K562 (cell line): ENCODE measurements around the gene CLEC3A. TPM values are rescaled to one million over a fixed set of nuclear protein-coding genes. Genes with fewer than 3 reads are reported as not detected.

ENCODE experiments used
- ATAC-seq: fragments of 200-7000 bp; cut with Tn5 transposase; 3 replicates; pipeline ENCODE4 v1.9.1; 2020; ENCODE audit warnings: moderate library complexity
- BruUV-seq: library from RNA; stranded (reverse); fragments of 400-500 nt; replicated peaks from 2 replicates; lab custom pipeline; 2021; lab: Mats Ljungman, UMichigan
- CTCF ChIA-PET: fragments of 300-600 bp; formaldehyde crosslinking; extraction: SDS; loops from one replicate; lab custom pipeline; 2021; ENCODE audit warnings: low intra/inter-chr PET ratio; lab: Yijun Ruan, JAX
- POLR2A ChIA-PET: fragments of 300-600, 350-650 bp; sonication (Branson Sonifier 250); formaldehyde crosslinking; extraction: SDS; loops from one replicate; lab custom pipeline; 2021; ENCODE audit warnings: antibody characterized with exemption, inconsistent platforms; lab: Yijun Ruan, JAX
- DNase-seq, 4 experiments: peaks; one replicate each; pipeline versions ENCODE4 v3.0.0 to v3.0.0-alpha.2; 2011 to 2018; ENCODE audit warnings: low spot score in 3 of 4, mixed read lengths in 3 of 4; ENCODE audit errors: extremely low read depth in 1 of 4
- FAIRE-seq: peaks from 2 replicates; lab custom pipeline; 2011; peaks lifted over from hg19 to GRCh38; lab: Jason Lieb, UNC
- H2AFZ ChIP-seq: 2 replicates; pipeline ENCODE4 v1.6.0; 2011; ENCODE audit warnings: low read depth, low read length, control low read depth, inconsistent platforms
- H3K27ac ChIP-seq: fragments of 200-600 bp; 3 replicates; pipeline ENCODE4 v1.8.0; 2011; ENCODE audit warnings: low read depth, mild to moderate bottlenecking, control low read depth, inconsistent platforms, low read length, moderate library complexity, mixed read lengths; ENCODE audit errors: extremely low read depth
- H3K27me3 ChIP-seq, 2 experiments: fragments of 300-600 bp in 1 of 2; 2 replicates in 1 of 2; 3 replicates in 1 of 2; pipeline versions ENCODE4 v1.6.0 to v1.8.0; 2011; ENCODE audit warnings: inconsistent platforms in 2 of 2, low read length in 2 of 2, mild to moderate bottlenecking in 1 of 2, mixed read lengths in 1 of 2, moderate library complexity in 1 of 2; ENCODE audit not compliant: control insufficient read depth in 2 of 2, insufficient read depth in 2 of 2
- H3K36me3 ChIP-seq: fragments of 300-600 bp; 3 replicates; pipeline ENCODE4 v1.8.0; 2011; ENCODE audit warnings: mild to moderate bottlenecking, low read length, inconsistent platforms; ENCODE audit not compliant: control insufficient read depth, insufficient read depth
- H3K4me1 ChIP-seq, 2 experiments: fragments of 200-600 bp in 1 of 2; replicated peaks in 1 of 2; 2 replicates in 1 of 2; 3 replicates in 1 of 2; pipeline versions ENCODE4 v1.5.1 to v1.8.0; 2011; ENCODE audit warnings: inconsistent platforms in 2 of 2, low read length in 2 of 2, mild to moderate bottlenecking in 1 of 2, mixed read lengths in 1 of 2, moderate library complexity in 1 of 2; ENCODE audit not compliant: control insufficient read depth in 2 of 2, insufficient read depth in 2 of 2
- H3K4me2 ChIP-seq: 2 replicates; pipeline ENCODE4 v1.6.1; 2011; ENCODE audit warnings: low read length, control low read depth, inconsistent platforms, mixed read lengths; ENCODE audit not compliant: insufficient read depth
- H3K4me3 ChIP-seq: fragments of 200-600 bp; sonication (generic), shearing (Covaris generic); 2 replicates; pipeline ENCODE4 v1.5.1; 2016; ENCODE audit warnings: control low read depth, inconsistent platforms
- H3K79me2 ChIP-seq: fragments of 200-600 bp; 3 replicates; pipeline ENCODE4 v1.8.0; 2011; ENCODE audit warnings: low read length, inconsistent platforms; ENCODE audit not compliant: control insufficient read depth, insufficient read depth
- H3K9ac ChIP-seq, 2 experiments: 2 replicates each; pipeline versions ENCODE4 v1.6.0 to v1.6.1; 2011; ENCODE audit warnings: low read depth in 2 of 2, low read length in 2 of 2, control low read depth in 1 of 2, inconsistent platforms in 1 of 2, mild to moderate bottlenecking in 1 of 2, mixed read lengths in 1 of 2; ENCODE audit not compliant: insufficient read depth in 1 of 2
- H3K9me1 ChIP-seq: one replicate; pipeline ENCODE4 v1.6.0; 2011; ENCODE audit warnings: inconsistent platforms, mild to moderate bottlenecking, low read length, moderate library complexity; ENCODE audit not compliant: control insufficient read depth, insufficient read depth
- H3K9me3 ChIP-seq: replicated peaks from 2 replicates; pipeline ENCODE4 v1.5.1; 2011; ENCODE audit warnings: low read depth, low read length, inconsistent platforms; ENCODE audit not compliant: control insufficient read depth, insufficient read depth
- H4K20me1 ChIP-seq: replicated peaks from 2 replicates; pipeline ENCODE4 v1.6.1; 2011; ENCODE audit warnings: low read length, inconsistent platforms, mixed read lengths; ENCODE audit not compliant: control insufficient read depth, insufficient read depth
- BRD9 ChIP-seq: fragments of 450-650 bp; IDR thresholded peaks from 2 replicates; pipeline ENCODE4 v1.6.1; 2018; ENCODE audit warnings: low read depth; ENCODE audit not compliant: partially characterized antibody
- CCAR2 ChIP-seq: fragments of 200-400 bp; formaldehyde crosslinking; IDR thresholded peaks from 2 replicates; pipeline ENCODE4 v1.6.1; 2017; ENCODE audit warnings: mild to moderate bottlenecking, low read depth, low read length
- CLOCK ChIP-seq: fragments of 250-450 bp; sonication (Bioruptor Pico); IDR thresholded peaks from 2 replicates; pipeline ENCODE4 v1.4.0; 2020; ENCODE audit warnings: mild to moderate bottlenecking, moderate library complexity, borderline replicate concordance
- ERF ChIP-seq: fragments of 450-650 bp; formaldehyde crosslinking; IDR thresholded peaks from 2 replicates; pipeline ENCODE4 v1.4.0; 2020; ENCODE audit warnings: mild to moderate bottlenecking, mixed read lengths
- EZH2 ChIP-seq: IDR thresholded peaks from 2 replicates; pipeline ENCODE4 v1.6.1; 2012; ENCODE audit warnings: low read depth, mild to moderate bottlenecking, inconsistent platforms, low read length, borderline replicate concordance
- FOXJ3 ChIP-seq: sonication (generic); formaldehyde crosslinking; IDR thresholded peaks from 2 replicates; pipeline ENCODE4 v1.4.0; 2020; ENCODE audit warnings: mild to moderate bottlenecking, missing genetic modification reagents
- HINFP ChIP-seq: fragments of 450-650 bp; conservative IDR thresholded peaks from 2 replicates; pipeline ENCODE4 v1.6.1; 2016; ENCODE audit warnings: missing genetic modification characterization, low read depth, mild to moderate bottlenecking, control low read depth, missing compliant biosample characterization
- HMG20B ChIP-seq: fragments of 250-450 bp; sonication (Bioruptor Pico); IDR thresholded peaks from 2 replicates; pipeline ENCODE4 v1.5.0; 2021; ENCODE audit warnings: mild to moderate bottlenecking
- MYC ChIP-seq, 2 experiments: fragments of 250-450 bp in 1 of 2; sonication (Bioruptor Pico) in 1 of 2; IDR thresholded peaks; 2 replicates each; pipeline versions ENCODE4 v1.5.1 to v1.6.1; 2012 to 2021; ENCODE audit warnings: low read depth in 2 of 2, borderline replicate concordance in 1 of 2, improper control_type of control experiment in 1 of 2, low read length in 1 of 2, mild to moderate bottlenecking in 1 of 2, moderate library complexity in 1 of 2
- NONO ChIP-seq, 2 experiments: fragments of 200-400 bp in 1 of 2; fragments of 450-650 bp in 1 of 2; formaldehyde crosslinking in 1 of 2; IDR thresholded peaks; 2 replicates each; pipeline ENCODE4 v1.6.1; 2017; ENCODE audit warnings: low read depth in 2 of 2, mild to moderate bottlenecking in 2 of 2, moderate library complexity in 2 of 2, low read length in 1 of 2
- RFX5 ChIP-seq: IDR thresholded peaks from 2 replicates; pipeline ENCODE4 v1.6.1; 2011; ENCODE audit warnings: low read depth, mild to moderate bottlenecking, improper control_type of control experiment, low read length
- SREBF1 ChIP-seq: fragments of 150-350 bp; IDR thresholded peaks from 2 replicates; pipeline ENCODE4 v1.6.1; 2014; ENCODE audit warnings: antibody characterized with exemption, low read depth, low read length, borderline replicate concordance
- TCF15 ChIP-seq: fragments of 250-450 bp; sonication (Bioruptor Pico); IDR thresholded peaks from 2 replicates; pipeline ENCODE4 v1.8.0; 2022; ENCODE audit warnings: moderate library complexity, mild to moderate bottlenecking, inconsistent platforms
- TCFL5 ChIP-seq: fragments of 250-450 bp; sonication (Bioruptor Pico); conservative IDR thresholded peaks from 2 replicates; pipeline ENCODE4 v1.6.1; 2021; ENCODE audit warnings: mild to moderate bottlenecking, moderate library complexity, matching md5 sums
- WGBS: fragments of 100-300 bp; shearing (Covaris generic); methylation state at CpG from one replicate; pipeline ENCODE4 v1.1.6; 2016; ENCODE audit warnings: low coverage, mixed read lengths; ENCODE audit not compliant: insufficient coverage; ENCODE audit errors: missing lambda C conversion rate; 5-methylcytosine and 5-hydroxymethylcytosine counted together
- in situ Hi-C: fragments of 300-500 bp; cut with MboI; formaldehyde crosslinking; loops from 4 replicates; pipeline ENCODE4 v1.15.0; 2018; ENCODE audit warnings: inconsistent platforms, mixed read lengths
- intact Hi-C: fragments of 100-400 bp; cut with micrococcal nuclease; formaldehyde crosslinking; loops from 2 replicates; pipeline ENCODE4 v1.14.2; 2022
- polyA plus RNA-seq, 8 experiments: library from polyadenylated mRNA; depleted of rRNA in 4 of 8; stranded (reverse) in 5 of 8; unstranded in 3 of 8; fragments of >200 nt; fragmentation: Nextera tagmentation in 2 of 8; fragmentation: Illumina TruSeq in 1 of 8; extraction: Ambion mirVana in 2 of 8; extraction: Trizol in 1 of 8; gene quantifications; 2 replicates each; pipeline versions ENCODE4 v1.2.1 to v1.2.3, GENCODE V29; 2011 to 2014; ENCODE audit warnings: inconsistent platforms in 1 of 8, missing spikeins in 1 of 8
- total RNA-seq, 7 experiments: library from RNA; depleted of rRNA in 6 of 7; stranded (reverse); fragments of >200 nt in 6 of 7; fragmentation: Illumina TruSeq in 2 of 7; extraction: Trizol in 2 of 7; gene quantifications; 2 replicates each; pipeline versions ENCODE4 v1.2.1 to v1.2.3, GENCODE V29; 2011 to 2021; ENCODE audit warnings: low replicate concordance in 1 of 7
- TF ChIP-seq, protein P1 (sequence below): fragments of 450-650 bp; IDR thresholded peaks from 2 replicates; pipeline ENCODE4 v1.6.1; 2016; ENCODE audit warnings: low read depth, mild to moderate bottlenecking, moderate library complexity
- TF ChIP-seq, protein P2 (sequence below): fragments of 450-650 bp; IDR thresholded peaks from 2 replicates; pipeline ENCODE4 v1.6.1; 2014; ENCODE audit warnings: low read depth, mild to moderate bottlenecking, moderate library complexity, borderline replicate concordance

Gene CLEC3A
- total and polyA plus RNA-seq, 9 of the 15 experiments (the other 6 are each of a cell fraction or from before 2014, with no cell fraction given) = not detected

- no peak for FAIRE-seq
- whole genome bisulfite sequencing = 0% methylated on average over 3 of the region's 3 CpGs
- intact Hi-C loops = no loop called here
- TF ChIP-seq CLOCK (CRISPR knock-in tag) (no peak), RFX5 (no peak), TCF15 (CRISPR knock-in tag) (no peak), ERF (CRISPR knock-in tag) (no peak), MYC (IDR thresholded peaks at IDR 0.05; ENCODE audit: low read depth, low read length) (no peak), MYC (CRISPR knock-in tag; IDR thresholded peaks at IDR 0.05; ENCODE audit: borderline replicate concordance, low read depth) (no peak), FOXJ3 (CRISPR knock-in tag) (no peak), TCFL5 (CRISPR knock-in tag) (no peak), EZH2 (no peak), HMG20B (CRISPR knock-in tag) (no peak), NONO (IDR thresholded peaks at IDR 0.05; ENCODE audit: low read depth in 2 of 2, low read length in 1 of 2) (no peak), BRD9 (no peak), SREBF1 (no peak), HINFP (tag) (no peak), CCAR2 (no peak)
- TF ChIP-seq, protein P1, sequence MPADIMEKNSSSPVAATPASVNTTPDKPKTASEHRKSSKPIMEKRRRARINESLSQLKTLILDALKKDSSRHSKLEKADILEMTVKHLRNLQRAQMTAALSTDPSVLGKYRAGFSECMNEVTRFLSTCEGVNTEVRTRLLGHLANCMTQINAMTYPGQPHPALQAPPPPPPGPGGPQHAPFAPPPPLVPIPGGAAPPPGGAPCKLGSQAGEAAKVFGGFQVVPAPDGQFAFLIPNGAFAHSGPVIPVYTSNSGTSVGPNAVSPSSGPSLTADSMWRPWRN = no peak
- TF ChIP-seq, protein P2, sequence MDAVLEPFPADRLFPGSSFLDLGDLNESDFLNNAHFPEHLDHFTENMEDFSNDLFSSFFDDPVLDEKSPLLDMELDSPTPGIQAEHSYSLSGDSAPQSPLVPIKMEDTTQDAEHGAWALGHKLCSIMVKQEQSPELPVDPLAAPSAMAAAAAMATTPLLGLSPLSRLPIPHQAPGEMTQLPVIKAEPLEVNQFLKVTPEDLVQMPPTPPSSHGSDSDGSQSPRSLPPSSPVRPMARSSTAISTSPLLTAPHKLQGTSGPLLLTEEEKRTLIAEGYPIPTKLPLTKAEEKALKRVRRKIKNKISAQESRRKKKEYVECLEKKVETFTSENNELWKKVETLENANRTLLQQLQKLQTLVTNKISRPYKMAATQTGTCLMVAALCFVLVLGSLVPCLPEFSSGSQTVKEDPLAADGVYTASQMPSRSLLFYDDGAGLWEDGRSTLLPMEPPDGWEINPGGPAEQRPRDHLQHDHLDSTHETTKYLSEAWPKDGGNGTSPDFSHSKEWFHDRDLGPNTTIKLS = no peak
These were observed 37.2 kb upstream of the CLEC3A start for GRCh38 chr16:77985111-77985510.

More at GRCh38 chr16:77985111-77985510, 37.2 kb upstream of the CLEC3A start:
- Histone ChIP-seq H3K4me3 (no peak overlapping the region), H3K4me2 (no peak overlapping the region), H3K27me3 (no peaks in the 10 kb centered on the region), H3K27ac (no peak overlapping the region), H3K4me1 (no peaks in the 10 kb centered on the region), H2AFZ (no peak overlapping the region), H3K9me3 (no peaks in the 10 kb centered on the region), H4K20me1 (no peaks in the 10 kb centered on the region), H3K9ac (no peak overlapping the region), H3K9me1 (no peaks in the 10 kb centered on the region), H3K79me2 (no peaks in the 10 kb centered on the region), H3K36me3 (no peaks in the 10 kb centered on the region)
- no TSS peak for BruUV-seq
- in situ Hi-C loops = no loop called here
- no peak for DNase-seq
- ATAC-seq = no peak
- CTCF ChIA-PET = interaction anchor here (0.6 kb wide), 1 partner anchor 154 kb away, joined by 4 read pairs; no protein-coding TSS in a partner anchor
- POLR2A ChIA-PET = no interaction called here
